ENCODE measurements around the gene LRRFIP1. TPM values are rescaled to one million over a fixed set of nuclear protein-coding genes. Genes with fewer than 3 reads are reported as not detected.

The LRRFIP1 gene
- total RNA-seq, 2 experiments from 2014 or later, result 264 to 281 TPM

DNA sequence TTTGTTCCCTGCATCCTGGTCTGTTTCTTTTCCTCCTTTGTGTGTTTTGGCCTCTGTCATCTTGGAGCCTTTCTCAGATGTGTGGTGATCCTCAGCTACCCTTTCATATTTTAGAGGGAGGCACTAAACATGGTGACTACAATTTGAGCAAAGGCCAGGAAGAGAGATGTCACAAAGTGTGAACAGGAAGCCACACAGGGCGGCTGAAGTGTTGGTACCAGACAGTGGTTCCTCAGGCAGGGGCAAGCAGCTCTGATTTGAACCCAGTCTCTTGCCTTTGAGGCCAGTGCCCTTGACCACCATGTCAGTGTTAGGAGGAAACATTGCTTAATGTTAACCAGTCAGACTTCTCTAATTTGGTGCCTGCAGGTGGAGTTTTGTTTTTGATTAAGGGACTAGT lies 9.2 kb downstream of the LRRFIP1 start:
- Mint-ChIP-seq H3K36me3 (ENCODE audit: low read depth) (no peaks in the 10 kb centered on the region), H3K27ac (peak overlapping the region; percentile 43), H3K27me3 (no peaks in the 10 kb centered on the region), H3K4me1 (ENCODE audit: low read depth) (peaks cover 6% of the 10 kb centered on the region), H3K9me3 (peaks cover 6% of the 10 kb centered on the region), H3K4me3 (no peak overlapping the region)
- intact Hi-C loops (cut with micrococcal nuclease), result no loop called here
- DNase-seq (no peak), ATAC-seq (peak; percentile 55)
- TF ChIP-seq, protein P1, sequence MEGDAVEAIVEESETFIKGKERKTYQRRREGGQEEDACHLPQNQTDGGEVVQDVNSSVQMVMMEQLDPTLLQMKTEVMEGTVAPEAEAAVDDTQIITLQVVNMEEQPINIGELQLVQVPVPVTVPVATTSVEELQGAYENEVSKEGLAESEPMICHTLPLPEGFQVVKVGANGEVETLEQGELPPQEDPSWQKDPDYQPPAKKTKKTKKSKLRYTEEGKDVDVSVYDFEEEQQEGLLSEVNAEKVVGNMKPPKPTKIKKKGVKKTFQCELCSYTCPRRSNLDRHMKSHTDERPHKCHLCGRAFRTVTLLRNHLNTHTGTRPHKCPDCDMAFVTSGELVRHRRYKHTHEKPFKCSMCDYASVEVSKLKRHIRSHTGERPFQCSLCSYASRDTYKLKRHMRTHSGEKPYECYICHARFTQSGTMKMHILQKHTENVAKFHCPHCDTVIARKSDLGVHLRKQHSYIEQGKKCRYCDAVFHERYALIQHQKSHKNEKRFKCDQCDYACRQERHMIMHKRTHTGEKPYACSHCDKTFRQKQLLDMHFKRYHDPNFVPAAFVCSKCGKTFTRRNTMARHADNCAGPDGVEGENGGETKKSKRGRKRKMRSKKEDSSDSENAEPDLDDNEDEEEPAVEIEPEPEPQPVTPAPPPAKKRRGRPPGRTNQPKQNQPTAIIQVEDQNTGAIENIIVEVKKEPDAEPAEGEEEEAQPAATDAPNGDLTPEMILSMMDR (IDR thresholded peaks at IDR 0.05), result no peak
- CTCF ChIA-PET, result interaction anchor here (1.0 to 1.1 kb wide), 2 partner anchors 12 to 36 kb away, joined by 3 read pairs; no protein-coding TSS in a partner anchor
- POLR2A ChIA-PET, result interaction anchor here (0.6 to 1.1 kb wide), 2 partner anchors 21 to 156 kb away, joined by 3 read pairs; no protein-coding TSS in a partner anchor

DNA sequence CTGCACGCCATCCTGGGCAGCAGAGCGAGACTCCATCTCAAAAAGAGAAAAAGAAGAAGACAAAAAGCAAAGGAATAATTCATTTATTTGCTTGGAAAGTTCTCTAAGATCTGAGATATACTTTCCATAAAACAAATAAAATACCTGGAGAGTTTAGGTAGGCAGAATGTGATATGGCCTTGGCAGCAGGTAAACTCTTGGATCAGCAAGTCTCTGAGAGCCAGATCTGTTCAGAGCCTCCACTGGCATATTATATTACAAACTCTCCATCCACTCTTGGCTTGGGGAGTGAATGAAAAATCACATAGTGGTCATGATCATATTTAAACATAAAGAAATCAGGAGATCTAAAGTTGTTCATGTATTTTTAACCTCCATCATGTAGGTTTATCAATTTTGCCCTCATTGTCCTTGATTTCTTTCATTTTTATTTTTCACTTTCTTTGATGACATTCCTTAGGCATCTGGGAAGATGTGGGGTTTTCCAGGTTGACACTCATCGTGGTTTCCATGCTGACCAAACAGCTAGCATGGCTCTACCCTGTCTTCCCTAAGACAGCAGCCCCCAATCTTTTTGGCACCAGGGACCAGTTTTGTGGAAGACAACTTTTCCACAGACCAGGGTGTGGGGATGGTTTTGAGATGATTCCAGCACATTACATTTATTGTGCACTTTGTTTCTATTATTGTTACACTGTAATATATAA lies 10.2 kb downstream of the LRRFIP1 start:
- CTCF ChIA-PET, result interaction anchor here (1.0 kb wide), 1 partner anchor 13 kb away, joined by 3 read pairs; no protein-coding TSS in a partner anchor
- no peaks in the 10 kb centered on the region for H3K27me3 Mint-ChIP-seq
- H3K4me1 Mint-ChIP-seq (ENCODE audit: low read depth), result peaks cover 6% of the 10 kb centered on the region
- peaks cover 6% of the 10 kb centered on the region for H3K9me3 Mint-ChIP-seq
- intact Hi-C loops (cut with micrococcal nuclease), result no loop called here
- H3K36me3 Mint-ChIP-seq (ENCODE audit: low read depth), result no peaks in the 10 kb centered on the region
- ATAC-seq, result no peak
- POLR2A ChIA-PET, result no interaction called here
- no peak for DNase-seq
- H3K27ac Mint-ChIP-seq, result no peak overlapping the region
- H3K4me3 Mint-ChIP-seq, result no peak overlapping the region
- TF ChIP-seq, protein P1 (IDR thresholded peaks at IDR 0.05), result no peak

DNA sequence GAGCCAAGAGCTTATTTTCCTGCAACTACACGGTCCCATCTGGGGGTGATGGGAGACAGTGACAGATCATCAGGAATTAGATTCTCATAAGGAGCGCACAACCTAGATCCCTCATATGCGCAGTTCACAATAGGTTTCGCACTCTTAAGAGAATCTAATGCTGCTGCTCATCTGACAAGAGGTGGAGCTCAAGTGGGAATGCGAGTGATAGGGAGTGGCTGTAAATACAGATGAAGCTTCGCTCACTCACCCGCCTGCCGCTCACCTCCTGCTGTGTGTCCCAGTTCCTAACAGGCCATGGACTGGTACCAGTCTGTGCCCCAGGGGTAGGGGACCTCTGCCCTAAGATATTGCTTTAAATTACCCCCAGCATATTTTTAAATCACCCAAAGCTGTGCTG lies 10.8 kb downstream of the LRRFIP1 start:
- TF ChIP-seq, protein P1 (IDR thresholded peaks at IDR 0.05), result no peak
- DNase-seq, result no peak
- H3K4me1 Mint-ChIP-seq (ENCODE audit: low read depth), result peaks cover 6% of the 10 kb centered on the region
- ChIA-PET CTCF (no interaction called here), POLR2A (no interaction called here)
- intact Hi-C loops (cut with micrococcal nuclease), result no loop called here
- H3K36me3 Mint-ChIP-seq (ENCODE audit: low read depth), result no peaks in the 10 kb centered on the region
- no peak for ATAC-seq
- H3K4me3 Mint-ChIP-seq, result no peak overlapping the region
- H3K27ac Mint-ChIP-seq, result no peak overlapping the region
- no peaks in the 10 kb centered on the region for H3K27me3 Mint-ChIP-seq
- H3K9me3 Mint-ChIP-seq, result peaks cover 6% of the 10 kb centered on the region

DNA sequence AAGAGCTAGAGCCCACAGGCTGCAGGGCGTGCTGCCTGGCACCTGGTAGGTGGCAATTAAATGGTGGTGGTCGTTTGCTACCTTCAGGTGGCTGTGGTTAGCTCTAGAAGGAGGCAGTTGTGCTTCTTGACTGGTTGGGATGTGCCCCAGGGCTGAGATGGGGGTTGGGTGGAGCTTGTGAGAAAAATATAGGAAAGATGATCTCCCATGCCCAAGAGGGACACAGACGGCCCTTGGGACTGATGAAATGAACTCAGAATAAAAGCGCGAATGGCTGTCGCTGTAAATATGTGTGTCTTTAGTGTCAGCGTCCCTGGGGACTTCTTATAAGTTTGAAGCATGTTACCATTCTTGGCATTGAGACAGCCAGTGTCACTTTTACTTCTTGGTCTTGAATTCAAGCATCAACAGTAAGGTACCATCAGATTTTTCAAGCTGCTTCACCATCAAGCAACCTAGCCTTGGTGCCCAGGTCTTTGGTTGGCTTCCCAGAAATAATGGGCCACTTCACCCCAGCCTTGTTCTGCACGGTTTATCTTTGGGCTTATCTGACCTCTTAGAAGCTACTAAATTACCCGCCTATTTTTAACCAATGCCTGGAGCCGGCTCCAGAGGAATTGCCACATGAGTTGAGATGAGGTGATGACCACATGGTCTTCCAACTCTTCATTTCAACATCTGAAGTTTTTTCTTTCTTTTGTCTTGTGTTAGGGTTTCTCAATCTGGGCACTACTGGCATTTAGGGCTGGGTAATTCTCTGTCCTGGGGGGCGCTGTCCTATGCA lies 11.9 kb downstream of the LRRFIP1 start:
- no peaks in the 10 kb centered on the region for H3K27me3 Mint-ChIP-seq
- CTCF ChIA-PET, result no interaction called here
- DNase-seq (no peak), ATAC-seq (no peak)
- POLR2A ChIA-PET, result no interaction called here
- intact Hi-C loops (cut with micrococcal nuclease), result no loop called here
- no peak overlapping the region for H3K27ac Mint-ChIP-seq
- H3K36me3 Mint-ChIP-seq (ENCODE audit: low read depth), result no peaks in the 10 kb centered on the region
- no peak overlapping the region for H3K4me3 Mint-ChIP-seq
- peaks cover 6% of the 10 kb centered on the region for H3K4me1 Mint-ChIP-seq (ENCODE audit: low read depth)
- TF ChIP-seq, protein P1 (IDR thresholded peaks at IDR 0.05), result no peak
- peaks cover 6% of the 10 kb centered on the region for H3K9me3 Mint-ChIP-seq

DNA sequence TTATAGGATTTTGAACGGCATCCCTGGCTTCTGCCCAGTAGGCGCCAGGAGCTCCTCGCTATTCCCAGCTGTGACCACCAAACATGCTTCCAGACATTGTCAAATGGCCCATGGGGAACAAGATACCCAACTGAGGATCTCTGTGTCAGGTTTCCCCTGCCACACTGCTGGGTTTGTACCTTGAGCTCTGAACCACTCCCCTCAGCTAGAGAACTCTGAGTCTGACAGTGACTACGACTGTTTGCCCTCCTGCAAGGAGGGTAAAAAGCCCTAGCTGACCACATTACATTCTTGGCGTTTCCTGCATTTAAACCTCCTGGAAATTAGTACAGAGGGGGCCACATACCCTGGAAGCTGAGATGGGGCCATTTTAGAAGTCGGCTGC lies 12.4 kb downstream of the LRRFIP1 start:
- DNase-seq, result no peak
- Mint-ChIP-seq H3K4me1 (ENCODE audit: low read depth) (peaks cover 6% of the 10 kb centered on the region), H3K27me3 (no peaks in the 10 kb centered on the region), H3K9me3 (peaks cover 2% of the 10 kb centered on the region), H3K27ac (no peak overlapping the region), H3K4me3 (no peak overlapping the region), H3K36me3 (ENCODE audit: low read depth) (no peaks in the 10 kb centered on the region)
- no peak for ATAC-seq
- TF ChIP-seq, protein P1 (IDR thresholded peaks at IDR 0.05), result no peak
- ChIA-PET POLR2A (no interaction called here), CTCF (no interaction called here)
- intact Hi-C loops (cut with micrococcal nuclease), result no loop called here

All from activated CD8-positive, alpha-beta T cell treated with anti-CD3 and anti-CD28 coated beads for 36 hours (primary cell).